PC-9 (cell line): ENCODE measurements around the gene IL10RB.

Experiments
- CTCF ChIP-seq: fragments of 200-600 bp; sonication (generic); conservative IDR thresholded peaks from 2 replicates; pipeline ENCODE4 v1.6.1; 2017; ENCODE audit warnings: mixed run types, antibody characterized with exemption, mild to moderate bottlenecking, moderate library complexity
- EZH2 ChIP-seq: fragments of 200-600 bp; sonication (generic); IDR thresholded peaks from 2 replicates; pipeline ENCODE4 v1.8.0; 2017; ENCODE audit warnings: antibody characterized with exemption, low read depth

- TF ChIP-seq CTCF, result no peak
- TF ChIP-seq EZH2, result no peak
Measured at GRCh38 chr21:33293136-33293535, 27.0 kb downstream of the IL10RB start.
